CD4-positive, alpha-beta memory T cell (primary cell): ENCODE measurements around the gene EXOC4. TPM values are rescaled to one million over a fixed set of nuclear protein-coding genes. Genes with fewer than 3 reads are reported as not detected.

Experiments used
- CTCF ChIA-PET: fragments of 350-600 bp; sonication (Branson Sonifier 250); formaldehyde crosslinking; loops from one replicate; lab custom pipeline; 2021; ENCODE audit warnings: inconsistent platforms; ENCODE audit not compliant: partially characterized antibody; lab: Charles Lee
- POLR2A ChIA-PET: fragments of 350-600 bp; sonication (Branson Sonifier 250); formaldehyde crosslinking; loops from one replicate; lab custom pipeline; 2021; ENCODE audit not compliant: partially characterized antibody; lab: Charles Lee
- DNase-seq, 5 donors: peaks; one replicate each; pipeline versions ENCODE4 v3.0.0 to v3.0.0-alpha.2; 2020 to 2022; ENCODE audit warnings: mixed read lengths in 1 of 5
- H3K27ac ChIP-seq: one replicate; pipeline ENCODE4 v1.7.0; 2013; ENCODE audit warnings: low read depth, low read length
- H3K27me3 ChIP-seq: 2 replicates; pipeline ENCODE4 v1.7.0; 2013; ENCODE audit warnings: mild to moderate bottlenecking, low read length, moderate library complexity; ENCODE audit not compliant: insufficient read depth
- H3K36me3 ChIP-seq: 2 replicates; pipeline ENCODE4 v1.7.0; 2013; ENCODE audit warnings: mild to moderate bottlenecking, low read length, moderate library complexity; ENCODE audit not compliant: insufficient read depth
- H3K4me1 ChIP-seq: 2 replicates; pipeline ENCODE4 v1.7.0; 2013; ENCODE audit warnings: mild to moderate bottlenecking, low read length, moderate library complexity; ENCODE audit not compliant: insufficient read depth
- H3K4me3 ChIP-seq, 2 donors: one replicate each; pipeline ENCODE4 v1.7.0; 2013; ENCODE audit warnings: low read length in 2 of 2, mild to moderate bottlenecking in 1 of 2
- H3K9me3 ChIP-seq, 2 donors: one replicate each; pipeline ENCODE4 v1.7.0; 2013; ENCODE audit warnings: low read length in 2 of 2, control low read depth in 1 of 2; ENCODE audit not compliant: control insufficient read depth in 1 of 2
- H3K27ac Mint-ChIP-seq, 7 donors: one replicate each; pipeline ENCODE4 v1.8.0; 2020 to 2021; ENCODE audit warnings: mixed read lengths in 7 of 7, mild to moderate bottlenecking in 6 of 7, inconsistent platforms in 3 of 7, moderate library complexity in 3 of 7
- H3K27me3 Mint-ChIP-seq, 2 donors: one replicate each; pipeline ENCODE4 v1.8.0; 2020 to 2021; ENCODE audit warnings: mixed read lengths in 2 of 2
- H3K36me3 Mint-ChIP-seq, 2 donors: one replicate each; pipeline ENCODE4 v1.8.0; 2020 to 2021; ENCODE audit warnings: mixed read lengths in 2 of 2, inconsistent platforms in 1 of 2, mild to moderate bottlenecking in 1 of 2
- H3K4me1 Mint-ChIP-seq, 4 donors: one replicate each; pipeline ENCODE4 v1.8.0; 2020 to 2021; ENCODE audit warnings: mixed read lengths in 4 of 4, mild to moderate bottlenecking in 1 of 4
- H3K4me3 Mint-ChIP-seq, 8 donors: one replicate each; pipeline ENCODE4 v1.8.0; 2020 to 2021; ENCODE audit warnings: mixed read lengths in 8 of 8, mild to moderate bottlenecking in 7 of 8, moderate library complexity in 6 of 8, inconsistent platforms in 3 of 8
- H3K9me3 Mint-ChIP-seq, 8 donors: one replicate each; pipeline ENCODE4 v1.8.0; 2020 to 2021; ENCODE audit warnings: mixed read lengths in 8 of 8, mild to moderate bottlenecking in 5 of 8, inconsistent platforms in 3 of 8, moderate library complexity in 1 of 8
- intact Hi-C: fragments of 100-400 bp; cut with micrococcal nuclease; formaldehyde crosslinking; loops from one replicate; pipeline ENCODE4 v1.15.1; 2023
- polyA plus RNA-seq, 2 donors: library from polyadenylated mRNA; unstranded; fragments of 300-500 nt; fragmentation: Illumina TruSeq; gene quantifications; one replicate each; pipeline ENCODE4 v1.2.3, GENCODE V29; 2021
- total RNA-seq, 2 experiments: library from RNA; stranded (reverse); gene quantifications; one replicate each; pipeline ENCODE4 v1.2.3, GENCODE V29; 2021

EXOC4 gene
- total and polyA plus RNA-seq, 4 experiments from 2014 or later: 33.8 to 81.2 (median 58.1) TPM

DNA sequence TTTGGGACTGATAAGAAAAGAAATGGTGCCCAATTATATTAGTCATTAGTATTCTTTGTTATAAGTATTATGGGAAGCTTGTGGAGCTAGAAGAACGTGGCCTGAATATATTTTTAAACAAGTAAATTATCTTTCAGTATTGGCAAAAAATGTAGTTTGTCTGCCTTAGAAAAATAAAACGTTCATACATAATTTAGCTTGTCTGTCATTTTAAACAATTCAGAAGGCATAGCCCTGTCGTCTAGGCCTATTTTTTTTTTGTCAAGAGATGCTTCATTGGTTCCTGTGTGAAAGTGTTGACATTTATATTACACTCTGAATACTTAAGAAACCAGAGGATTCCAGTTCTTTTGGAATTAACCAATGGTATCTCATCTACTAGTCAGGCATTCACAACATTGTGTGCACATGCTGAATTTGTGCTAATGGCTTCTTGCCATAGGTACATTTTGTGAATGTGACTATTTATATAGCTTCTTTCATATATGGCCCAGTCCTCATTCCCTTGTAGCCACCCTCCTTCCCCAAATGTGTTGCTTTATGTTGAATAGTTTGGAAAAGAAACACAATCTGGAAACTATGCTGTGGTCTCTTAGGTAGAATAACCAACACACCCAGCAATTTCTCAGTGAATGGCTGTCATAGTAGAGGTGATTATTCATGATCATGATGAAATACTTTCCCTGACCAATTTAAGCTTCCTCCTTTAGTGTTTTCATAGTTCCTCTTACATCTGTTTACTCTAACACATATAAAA, 435.8 kb downstream of the EXOC4 start:
- peaks cover 0 to 3% (median 0%) of the 10 kb centered on the region in 8 donors for H3K9me3 Mint-ChIP-seq
- no peak overlapping the region for H3K4me3 ChIP-seq
- H3K9me3 ChIP-seq: no peaks in the 10 kb centered on the region
- CTCF ChIA-PET: no interaction called here
- POLR2A ChIA-PET: no interaction called here
- no peak overlapping the region for H3K27ac ChIP-seq
- no peak for DNase-seq
- H3K4me1 Mint-ChIP-seq: peaks cover 0 to 5% (median under 1%) of the 10 kb centered on the region in 4 donors
- H3K36me3 ChIP-seq: no peaks in the 10 kb centered on the region
- H3K27me3 ChIP-seq: no peaks in the 10 kb centered on the region
- no peaks in the 10 kb centered on the region for H3K4me1 ChIP-seq
- H3K4me3 Mint-ChIP-seq: no peak overlapping the region
- H3K27ac Mint-ChIP-seq: no peak overlapping the region
- H3K27me3 Mint-ChIP-seq: no peaks in the 10 kb centered on the region
- peaks cover 2 to 28% of the 10 kb centered on the region in 2 donors for H3K36me3 Mint-ChIP-seq
- intact Hi-C loops: no loop called here

DNA sequence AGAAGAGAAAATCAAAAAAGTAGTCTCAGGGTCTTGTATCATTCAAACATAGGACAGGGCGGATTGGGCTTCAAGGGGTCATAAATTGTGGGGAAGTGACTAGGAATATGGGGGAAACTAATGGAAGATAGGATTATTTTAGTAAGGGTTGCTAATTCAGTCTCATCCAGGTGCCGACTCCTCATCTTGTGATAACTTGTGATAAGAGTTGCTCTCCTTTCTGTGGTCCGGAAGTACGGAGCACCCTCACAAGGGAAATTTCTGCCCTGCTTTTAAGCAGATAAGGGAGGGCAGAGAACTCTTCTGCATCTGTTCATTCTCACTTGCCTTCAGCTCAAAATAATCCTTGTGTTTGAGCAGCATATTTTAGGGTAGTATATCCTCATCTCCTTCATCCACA, 437.9 kb downstream of the EXOC4 start:
- H3K36me3 Mint-ChIP-seq: peaks cover 2 to 27% of the 10 kb centered on the region in 2 donors
- CTCF ChIA-PET: no interaction called here
- no peak overlapping the region for H3K27ac Mint-ChIP-seq
- Histone ChIP-seq H3K9me3 (no peaks in the 10 kb centered on the region), H3K36me3 (no peaks in the 10 kb centered on the region), H3K4me3 (no peak overlapping the region), H3K27me3 (no peaks in the 10 kb centered on the region), H3K4me1 (no peaks in the 10 kb centered on the region), H3K27ac (no peak overlapping the region)
- H3K4me1 Mint-ChIP-seq: peaks cover 0 to 11% (median 3%) of the 10 kb centered on the region in 4 donors
- no peak for DNase-seq
- no peak overlapping the region for H3K4me3 Mint-ChIP-seq
- POLR2A ChIA-PET: no interaction called here
- intact Hi-C loops: no loop called here
- H3K27me3 Mint-ChIP-seq: no peaks in the 10 kb centered on the region
- peaks cover 0 to 2% (median 0%) of the 10 kb centered on the region in 8 donors for H3K9me3 Mint-ChIP-seq

DNA sequence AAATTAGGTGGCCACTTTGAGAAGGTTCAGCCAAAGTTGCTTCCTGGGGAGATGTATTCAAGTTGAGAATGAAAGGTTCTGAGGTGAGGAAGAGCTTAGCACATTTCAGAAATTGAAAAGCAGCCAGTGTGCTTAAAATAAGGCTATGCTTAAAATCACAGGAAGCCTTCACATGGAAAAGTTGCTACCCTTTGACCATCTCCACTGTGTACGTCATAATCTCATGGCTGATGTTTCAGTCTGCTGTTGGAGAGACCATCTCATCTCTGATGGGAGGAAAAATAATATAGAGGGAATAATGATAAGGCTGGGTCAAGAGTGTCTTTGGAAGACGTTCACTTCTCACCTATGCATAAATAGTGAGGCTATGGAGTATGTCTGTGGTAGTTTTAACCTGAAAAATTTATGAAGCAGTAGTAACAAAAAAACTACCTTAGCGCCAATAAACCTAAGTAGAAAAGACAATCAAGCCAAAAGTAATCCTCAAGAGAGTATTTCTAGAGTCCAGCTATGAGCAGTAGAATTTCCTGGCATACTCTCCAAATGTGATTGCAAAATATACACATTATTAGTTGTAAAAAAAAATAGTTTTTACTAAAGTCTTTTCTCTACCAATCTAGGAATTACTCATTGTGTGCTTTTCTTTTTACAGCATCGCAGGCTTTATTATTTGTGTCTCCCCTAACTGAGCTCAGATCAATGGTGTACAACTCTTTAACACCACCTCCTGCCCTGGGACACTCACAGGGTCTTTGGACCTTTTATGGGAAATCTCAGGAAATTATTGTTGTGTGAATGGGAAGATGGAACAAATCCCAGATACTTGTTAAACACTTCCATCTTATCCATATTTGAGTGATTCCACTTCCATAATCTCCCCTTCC, 439.1 kb downstream of the EXOC4 start:
- Mint-ChIP-seq H3K4me1 (peaks cover 0 to 11% (median 3%) of the 10 kb centered on the region in 4 donors), H3K9me3 (no peaks in the 10 kb centered on the region), H3K27ac (no peak overlapping the region), H3K27me3 (no peaks in the 10 kb centered on the region), H3K36me3 (peaks cover 2 to 18% of the 10 kb centered on the region in 2 donors), H3K4me3 (no peak overlapping the region)
- intact Hi-C loops: no loop called here
- H3K27ac ChIP-seq: no peak overlapping the region
- ChIA-PET CTCF (interaction anchor here (1.6 kb wide), 1 partner anchor 8 kb away, joined by 3 read pairs; no protein-coding TSS in a partner anchor), POLR2A (no interaction called here)
- DNase-seq: no peak
- no peaks in the 10 kb centered on the region for H3K9me3 ChIP-seq
- H3K4me1 ChIP-seq: no peaks in the 10 kb centered on the region
- H3K27me3 ChIP-seq: no peaks in the 10 kb centered on the region
- no peak overlapping the region for H3K4me3 ChIP-seq
- H3K36me3 ChIP-seq: no peaks in the 10 kb centered on the region

DNA sequence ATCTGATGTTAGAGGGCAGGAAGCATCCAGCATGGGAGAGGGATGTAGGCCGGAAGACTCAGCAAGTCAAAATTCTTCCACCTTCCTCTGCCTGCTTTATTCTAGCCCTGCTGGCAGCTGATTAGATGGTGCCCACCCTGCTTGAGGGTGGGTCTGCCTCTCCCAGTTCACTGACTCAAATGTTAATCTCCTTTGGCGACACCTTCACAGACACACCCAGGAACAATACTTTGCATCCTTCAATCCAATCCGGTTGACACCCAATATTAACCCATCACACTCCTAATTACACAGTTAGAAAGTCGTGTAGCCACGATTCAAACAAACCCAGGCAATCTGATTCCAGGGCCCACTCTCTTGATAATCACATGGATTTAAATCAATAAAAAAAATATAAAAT, 440.4 kb downstream of the EXOC4 start:
- peaks cover 2 to 16% of the 10 kb centered on the region in 2 donors for H3K36me3 Mint-ChIP-seq
- H3K27ac Mint-ChIP-seq: no peak overlapping the region
- CTCF ChIA-PET: interaction anchor here (1.6 kb wide), 1 partner anchor 10 kb away, joined by 3 read pairs; no protein-coding TSS in a partner anchor
- H3K36me3 ChIP-seq: no peaks in the 10 kb centered on the region
- H3K9me3 ChIP-seq: no peaks in the 10 kb centered on the region
- intact Hi-C loops: no loop called here
- H3K4me1 Mint-ChIP-seq: peaks cover 0 to 11% (median 3%) of the 10 kb centered on the region in 4 donors
- no peaks in the 10 kb centered on the region for H3K27me3 Mint-ChIP-seq
- no peak for DNase-seq
- POLR2A ChIA-PET: no interaction called here
- H3K27ac ChIP-seq: no peak overlapping the region
- H3K27me3 ChIP-seq: no peaks in the 10 kb centered on the region
- H3K4me3 ChIP-seq: no peak overlapping the region
- H3K4me1 ChIP-seq: no peaks in the 10 kb centered on the region
- H3K9me3 Mint-ChIP-seq: no peaks in the 10 kb centered on the region
- no peak overlapping the region for H3K4me3 Mint-ChIP-seq

DNA sequence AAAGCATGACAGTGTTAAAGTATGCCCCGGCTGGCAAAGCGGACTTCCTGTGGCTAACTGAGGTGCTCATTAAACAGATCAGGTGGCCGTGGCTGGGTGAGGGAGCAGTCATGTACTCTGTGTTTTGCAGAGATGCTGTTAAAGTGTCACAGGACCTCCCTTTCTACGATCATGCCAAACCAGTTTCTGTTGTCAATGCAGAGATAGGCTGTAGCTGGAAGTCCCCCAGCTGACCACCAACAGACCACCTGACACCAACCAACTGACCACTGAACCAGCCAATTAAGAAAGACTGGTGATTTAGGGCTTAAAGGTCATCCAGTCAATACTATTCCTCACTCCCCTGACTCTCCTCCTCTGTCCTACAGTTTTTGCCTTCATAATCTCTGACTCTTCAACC, 443.2 kb downstream of the EXOC4 start:
- Histone ChIP-seq H3K9me3 (no peaks in the 10 kb centered on the region), H3K4me1 (no peaks in the 10 kb centered on the region), H3K36me3 (no peaks in the 10 kb centered on the region), H3K27ac (no peak overlapping the region), H3K4me3 (no peak overlapping the region), H3K27me3 (no peaks in the 10 kb centered on the region)
- Mint-ChIP-seq H3K27ac (no peak overlapping the region), H3K9me3 (no peaks in the 10 kb centered on the region), H3K36me3 (peaks cover 2 to 15% of the 10 kb centered on the region in 2 donors), H3K4me3 (no peak overlapping the region), H3K27me3 (no peaks in the 10 kb centered on the region), H3K4me1 (peaks cover 0 to 7% (median 5%) of the 10 kb centered on the region in 4 donors)
- ChIA-PET CTCF (no interaction called here), POLR2A (no interaction called here)
- no peak for DNase-seq
- intact Hi-C loops: no loop called here

DNA sequence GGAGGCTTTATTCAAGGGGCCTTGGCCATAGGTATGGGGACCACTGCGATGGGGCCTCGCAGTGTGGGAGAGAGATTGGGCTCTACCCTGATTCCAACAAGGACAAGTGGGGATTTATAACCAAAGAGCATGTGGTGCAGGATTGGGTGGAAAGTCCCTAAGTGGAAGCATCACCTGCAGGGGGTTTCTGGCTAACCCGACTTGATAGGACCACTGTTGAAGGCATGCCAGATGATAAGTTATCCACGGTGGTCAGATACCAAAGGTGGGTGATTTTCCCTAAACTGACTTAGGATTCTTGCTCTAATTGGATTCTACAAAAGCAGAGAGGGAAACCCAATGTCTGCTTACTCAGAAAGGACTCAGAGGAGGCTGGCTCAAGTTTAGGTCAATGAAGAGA, 444.7 kb downstream of the EXOC4 start:
- Mint-ChIP-seq H3K9me3 (no peaks in the 10 kb centered on the region), H3K27ac (no peak overlapping the region)

DNA sequence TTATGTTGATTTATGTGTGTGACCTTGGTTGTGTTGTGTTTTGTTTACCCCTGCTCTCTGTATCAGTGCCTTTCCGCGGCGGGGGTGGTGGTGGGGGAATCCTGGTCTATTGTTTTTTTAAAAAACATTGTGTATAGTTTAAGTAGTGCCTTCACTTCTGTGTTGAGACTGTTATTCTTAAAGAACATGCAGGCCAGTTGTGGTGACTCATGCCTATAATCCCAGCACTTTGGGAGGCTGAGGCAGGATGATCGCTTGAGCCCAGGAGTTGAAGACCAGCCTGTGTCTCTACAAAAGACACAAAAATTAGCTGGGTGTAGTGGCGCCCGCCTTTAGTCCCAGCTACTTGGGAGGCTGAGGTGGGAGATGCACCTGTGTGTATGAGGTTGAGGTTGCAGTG, 445.2 kb downstream of the EXOC4 start:
- no peak overlapping the region for H3K4me3 ChIP-seq
- no peaks in the 10 kb centered on the region for H3K9me3 Mint-ChIP-seq
- H3K36me3 Mint-ChIP-seq: peaks cover 2 to 16% of the 10 kb centered on the region in 2 donors
- no peak for DNase-seq
- no peaks in the 10 kb centered on the region for H3K36me3 ChIP-seq
- ChIA-PET POLR2A (no interaction called here), CTCF (no interaction called here)
- H3K4me3 Mint-ChIP-seq: no peak overlapping the region
- H3K27ac Mint-ChIP-seq: no peak overlapping the region
- peaks cover 0 to 7% (median 6%) of the 10 kb centered on the region in 4 donors for H3K4me1 Mint-ChIP-seq
- H3K27ac ChIP-seq: no peak overlapping the region
- no peaks in the 10 kb centered on the region for H3K27me3 ChIP-seq
- intact Hi-C loops: no loop called here
- no peaks in the 10 kb centered on the region for H3K4me1 ChIP-seq
- no peaks in the 10 kb centered on the region for H3K27me3 Mint-ChIP-seq
- H3K9me3 ChIP-seq: no peaks in the 10 kb centered on the region

More for the DNA sequence above, 444.7 kb downstream of the EXOC4 start:
- Histone ChIP-seq H3K36me3 (no peaks in the 10 kb centered on the region), H3K27me3 (no peaks in the 10 kb centered on the region), H3K4me1 (no peaks in the 10 kb centered on the region), H3K27ac (no peak overlapping the region), H3K9me3 (no peaks in the 10 kb centered on the region), H3K4me3 (no peak overlapping the region)
- intact Hi-C loops: no loop called here
- no peak overlapping the region for H3K4me3 Mint-ChIP-seq
- ChIA-PET POLR2A (no interaction called here), CTCF (no interaction called here)
- H3K27me3 Mint-ChIP-seq: no peaks in the 10 kb centered on the region
- H3K4me1 Mint-ChIP-seq: peaks cover 0 to 7% (median 5%) of the 10 kb centered on the region in 4 donors
- no peak for DNase-seq
- H3K36me3 Mint-ChIP-seq: peaks cover 2 to 15% of the 10 kb centered on the region in 2 donors
